Activated CD8-positive, alpha-beta memory T cell treated with anti-CD3 and anti-CD28 coated beads, Interleukin-2, amount 50 U/mL, for 1 hour (primary cell): ENCODE results near the gene TXLNA.
"Not testable (repeated sequence)": the region's sequence is repeated elsewhere in the genome, so short reads cannot be mapped to it uniquely, and the experiment has no call there.

Source experiments
- DNase-seq: peaks from one replicate; pipeline ENCODE4 v3.0.0-alpha.2; 2020; ENCODE audit errors: extremely low read depth

TXLNA gene

GRCh38 chr1:32179443-32180185, at the start of gene TXLNA:
Gene TXLNA (plus strand): TSS chr1:32179675. CDS start chr1:32180346, 671 bp downstream.
- DNase-seq: peak; percentile 63

GRCh38 chr1:32133950-32134280, 45.6 kb upstream of the TXLNA start:
- not testable (repeated sequence) for DNase-seq

- no peak for DNase-seq
Observed at GRCh38 chr1:32137111-32137510, 42.4 kb upstream of the TXLNA start.

GRCh38 chr1:32138965-32139364, 40.5 kb upstream of the TXLNA start:
- DNase-seq: no peak

GRCh38 chr1:32142446-32143301, 36.8 kb upstream of the TXLNA start:
- no peak for DNase-seq

- not testable (repeated sequence) for DNase-seq
Observed at GRCh38 chr1:32143302-32143695, 36.2 kb upstream of the TXLNA start.

- no peak for DNase-seq
Observed at GRCh38 chr1:32144033-32144432, 35.4 kb upstream of the TXLNA start.

- not testable (repeated sequence) for DNase-seq
Observed at GRCh38 chr1:32147799-32148198, 31.7 kb upstream of the TXLNA start.

GRCh38 chr1:32150847-32151246, 28.6 kb upstream of the TXLNA start:
- DNase-seq: no peak

- DNase-seq: no peak
Observed at GRCh38 chr1:32151319-32151787, 28.1 kb upstream of the TXLNA start.

- no peak for DNase-seq
Observed at GRCh38 chr1:32159189-32159588, 20.3 kb upstream of the TXLNA start.

- DNase-seq: no peak
Observed at GRCh38 chr1:32163405-32163804, 16.1 kb upstream of the TXLNA start.

- DNase-seq: not testable (repeated sequence)
Observed at GRCh38 chr1:32165633-32166032, 13.8 kb upstream of the TXLNA start.

GRCh38 chr1:32170991-32171390, 8.5 kb upstream of the TXLNA start:
- no peak for DNase-seq

GRCh38 chr1:32172621-32173245, 6.7 kb upstream of the TXLNA start:
- no peak for DNase-seq

GRCh38 chr1:32178380-32179192, 889 bp upstream of the TXLNA start:
- DNase-seq: no peak

- DNase-seq: no peak
Observed at GRCh38 chr1:32179193-32179442, 357 bp upstream of the TXLNA start.

- no peak for DNase-seq
Observed at GRCh38 chr1:32180186-32181060, 948 bp downstream of the TXLNA start.

GRCh38 chr1:32181065-32181464, 1.6 kb downstream of the TXLNA start:
- no peak for DNase-seq

GRCh38 chr1:32181563-32181962, 2.1 kb downstream of the TXLNA start:
- no peak for DNase-seq

GRCh38 chr1:32182060-32182459, 2.6 kb downstream of the TXLNA start:
- DNase-seq: no peak
